ENCODE measurements around the gene KHDC1L.

- TF ChIP-seq CTCF (conservative IDR thresholded peaks at IDR 0.05) (no peak), EZH2 (IDR thresholded peaks at IDR 0.05; ENCODE audit: low read depth) (no peak)
These were observed 6.7 kb upstream of the KHDC1L start for GRCh38 chr6:73231986-73232391.

Measured in PC-9 (cell line).